Measurements from ENCODE around the gene CBFA2T3. TPM values are rescaled to one million over a fixed set of nuclear protein-coding genes. Genes with fewer than 3 reads are reported as not detected.

CBFA2T3 gene
- total and polyA plus RNA-seq, 2 of the 13 experiments (the other 11 are each of a cell fraction or from before 2014, with no cell fraction given): 0.05 TPM; not detected in 1

DNA sequence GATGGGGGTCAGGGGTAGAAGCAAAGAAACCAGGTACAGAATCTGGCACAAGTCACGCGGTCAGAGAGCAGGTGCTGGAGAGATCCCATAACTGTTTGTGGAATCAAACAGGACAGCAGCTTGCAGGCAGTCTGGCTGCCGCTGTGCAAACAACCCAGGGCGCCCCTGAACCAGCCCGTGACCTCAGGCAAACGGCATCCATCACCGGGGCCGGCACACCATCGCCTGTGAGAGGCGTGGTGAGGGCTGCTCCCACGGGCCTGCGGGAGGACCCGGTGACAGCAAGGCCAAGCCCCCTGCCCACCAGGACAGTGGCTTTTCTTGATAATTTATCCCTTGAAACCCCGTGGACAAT lies 47.9 kb downstream of the CBFA2T3 start:
- no TSS peak for BruUV-seq (replicated peaks)
- peak overlapping the region; percentile 31 for H3K4me2 ChIP-seq (ENCODE audit: low read depth, low read length)
- H3K4me1 ChIP-seq (ENCODE audit: insufficient read depth, low read length): peaks cover 48% of the 10 kb centered on the region
- CTCF ChIA-PET (ENCODE audit: low intra/inter-chr PET ratio, low total read pairs): no interaction called here
- FAIRE-seq (peak; percentile 52), ATAC-seq (peak; percentile 37), DNase-seq (ENCODE audit: low spot score) (peak; percentile 68)
- in situ Hi-C loops (cut with HindIII; ENCODE audit: extremely low pct_ligation_motif_present, low pct_unique_long_range_greater_than_20kb) (no loop called here), intact Hi-C loops (cut with micrococcal nuclease; ENCODE audit: unreplicated experiment) (loop anchor here (5.0 kb wide), 1 partner anchor 238 kb away; no protein-coding TSS in a partner anchor)
- H4K20me1 ChIP-seq (ENCODE audit: insufficient read depth, low read length): peaks cover 10% of the 10 kb centered on the region; the same call in 1 of the 2 replicates
- no peak overlapping the region for H3K27ac ChIP-seq (ENCODE audit: extremely low read length, insufficient read depth, low read length)
- H3K9me3 ChIP-seq (ENCODE audit: low read length): no peaks in the 10 kb centered on the region
- no peak overlapping the region for H2AFZ ChIP-seq (ENCODE audit: low read length)
- H3K27me3 ChIP-seq (ENCODE audit: control insufficient read depth in 1 of 2, insufficient read depth in 2 of 2, low read length in 2 of 2): peaks cover 27 to 70% of the 10 kb centered on the region in 2 experiments; a peak in 4 of 5 replicates
- H3K79me2 ChIP-seq (ENCODE audit: insufficient read depth, low read length): no peaks in the 10 kb centered on the region
- 7% methylated on average over 3 of the region's 14 CpGs for WGBS (ENCODE audit: low lambda C conversion rate)
- H3K36me3 ChIP-seq (replicated peaks in 1 of 2; ENCODE audit: control insufficient read depth in 1 of 2, insufficient read depth in 2 of 2, low read length in 2 of 2): no peaks in the 10 kb centered on the region
- no peak overlapping the region for H3K4me3 ChIP-seq (replicated peaks in 1 of 3; ENCODE audit: insufficient read depth in 1 of 3, low read depth in 2 of 3, low read length in 3 of 3)
- POLR2A ChIA-PET: interaction anchor here (0.6 kb wide), 1 partner anchor 336 kb away, joined by 3 read pairs; no protein-coding TSS in a partner anchor
- no peak overlapping the region for H3K9ac ChIP-seq (ENCODE audit: insufficient read depth, low read depth, low read length)
- no peak for TF ChIP-seq FOXP1 (IDR thresholded peaks at IDR 0.05)
- peak; percentile 33; the same call in 1 of the 2 replicates for TF ChIP-seq FOXP1 (CRISPR knock-in tag; IDR thresholded peaks at IDR 0.05)
- TF ChIP-seq SMYD3 (CRISPR knock-in tag; IDR thresholded peaks at IDR 0.05): no peak
- no peak for TF ChIP-seq ZFAT (CRISPR knock-in tag; conservative IDR thresholded peaks at IDR 0.05)
- TF ChIP-seq, protein P1, sequence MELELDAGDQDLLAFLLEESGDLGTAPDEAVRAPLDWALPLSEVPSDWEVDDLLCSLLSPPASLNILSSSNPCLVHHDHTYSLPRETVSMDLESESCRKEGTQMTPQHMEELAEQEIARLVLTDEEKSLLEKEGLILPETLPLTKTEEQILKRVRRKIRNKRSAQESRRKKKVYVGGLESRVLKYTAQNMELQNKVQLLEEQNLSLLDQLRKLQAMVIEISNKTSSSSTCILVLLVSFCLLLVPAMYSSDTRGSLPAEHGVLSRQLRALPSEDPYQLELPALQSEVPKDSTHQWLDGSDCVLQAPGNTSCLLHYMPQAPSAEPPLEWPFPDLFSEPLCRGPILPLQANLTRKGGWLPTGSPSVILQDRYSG (CRISPR knock-in tag; IDR thresholded peaks at IDR 0.05): no peak
- TF ChIP-seq ZIK1 (CRISPR knock-in tag; IDR thresholded peaks at IDR 0.05; ENCODE audit: borderline replicate concordance, low read depth): no peak
- no peak for TF ChIP-seq FOXA1 (IDR thresholded peaks at IDR 0.05)
- TF ChIP-seq FOXA1 (CRISPR knock-in tag; IDR thresholded peaks at IDR 0.05): peak; percentile 88
- no peak for TF ChIP-seq TARDBP (CRISPR knock-in tag; IDR thresholded peaks at IDR 0.05)
- TF ChIP-seq, protein P2, sequence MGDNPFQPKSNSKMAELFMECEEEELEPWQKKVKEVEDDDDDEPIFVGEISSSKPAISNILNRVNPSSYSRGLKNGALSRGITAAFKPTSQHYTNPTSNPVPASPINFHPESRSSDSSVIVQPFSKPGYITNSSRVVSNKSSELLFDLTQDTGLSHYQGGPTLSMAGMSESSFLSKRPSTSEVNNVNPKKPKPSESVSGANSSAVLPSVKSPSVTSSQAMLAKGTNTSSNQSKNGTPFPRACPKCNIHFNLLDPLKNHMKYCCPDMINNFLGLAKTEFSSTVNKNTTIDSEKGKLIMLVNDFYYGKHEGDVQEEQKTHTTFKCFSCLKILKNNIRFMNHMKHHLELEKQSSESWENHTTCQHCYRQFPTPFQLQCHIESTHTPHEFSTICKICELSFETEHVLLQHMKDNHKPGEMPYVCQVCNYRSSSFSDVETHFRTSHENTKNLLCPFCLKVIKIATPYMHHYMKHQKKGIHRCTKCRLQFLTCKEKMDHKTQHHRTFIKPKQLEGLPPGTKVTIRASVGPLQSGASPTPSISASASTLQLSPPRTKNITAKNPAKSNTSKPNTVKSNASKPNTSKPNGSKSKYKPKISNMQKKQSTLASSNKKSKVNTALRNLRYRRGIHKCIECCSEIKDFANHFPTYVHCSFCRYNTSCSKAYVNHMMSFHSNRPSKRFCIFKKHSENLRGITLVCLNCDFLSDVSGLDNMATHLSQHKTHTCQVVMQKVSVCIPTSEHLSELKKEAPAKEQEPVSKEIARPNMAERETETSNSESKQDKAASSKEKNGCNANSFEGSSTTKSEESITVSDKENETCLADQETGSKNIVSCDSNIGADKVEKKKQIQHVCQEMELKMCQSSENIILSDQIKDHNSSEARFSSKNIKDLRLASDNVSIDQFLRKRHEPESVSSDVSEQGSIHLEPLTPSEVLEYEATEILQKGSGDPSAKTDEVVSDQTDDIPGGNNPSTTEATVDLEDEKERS (CRISPR knock-in tag; IDR thresholded peaks at IDR 0.05): no peak
- TF ChIP-seq HDAC1 (CRISPR knock-in tag; IDR thresholded peaks at IDR 0.05): no peak; the same call in 1 of the 2 replicates
- TF ChIP-seq ZNF614 (CRISPR knock-in tag; IDR thresholded peaks at IDR 0.05; ENCODE audit: borderline replicate concordance): no peak
- TF ChIP-seq ZNF24 (IDR thresholded peaks at IDR 0.05): no peak
- TF ChIP-seq ZNF672 (CRISPR knock-in tag; IDR thresholded peaks at IDR 0.05): no peak
- TF ChIP-seq, protein P3, sequence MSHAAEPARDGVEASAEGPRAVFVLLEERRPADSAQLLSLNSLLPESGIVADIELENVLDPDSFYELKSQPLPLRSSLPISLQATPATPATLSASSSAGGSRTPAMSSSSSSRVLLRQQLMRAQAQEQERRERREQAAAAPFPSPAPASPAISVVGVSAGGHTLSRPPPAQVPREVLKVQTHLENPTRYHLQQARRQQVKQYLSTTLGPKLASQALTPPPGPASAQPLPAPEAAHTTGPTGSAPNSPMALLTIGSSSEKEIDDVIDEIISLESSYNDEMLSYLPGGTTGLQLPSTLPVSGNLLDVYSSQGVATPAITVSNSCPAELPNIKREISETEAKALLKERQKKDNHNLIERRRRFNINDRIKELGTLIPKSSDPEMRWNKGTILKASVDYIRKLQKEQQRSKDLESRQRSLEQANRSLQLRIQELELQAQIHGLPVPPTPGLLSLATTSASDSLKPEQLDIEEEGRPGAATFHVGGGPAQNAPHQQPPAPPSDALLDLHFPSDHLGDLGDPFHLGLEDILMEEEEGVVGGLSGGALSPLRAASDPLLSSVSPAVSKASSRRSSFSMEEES (CRISPR knock-in tag; IDR thresholded peaks at IDR 0.05): peak; percentile 61; the same call in 1 of the 2 replicates
- TF ChIP-seq, protein P4, sequence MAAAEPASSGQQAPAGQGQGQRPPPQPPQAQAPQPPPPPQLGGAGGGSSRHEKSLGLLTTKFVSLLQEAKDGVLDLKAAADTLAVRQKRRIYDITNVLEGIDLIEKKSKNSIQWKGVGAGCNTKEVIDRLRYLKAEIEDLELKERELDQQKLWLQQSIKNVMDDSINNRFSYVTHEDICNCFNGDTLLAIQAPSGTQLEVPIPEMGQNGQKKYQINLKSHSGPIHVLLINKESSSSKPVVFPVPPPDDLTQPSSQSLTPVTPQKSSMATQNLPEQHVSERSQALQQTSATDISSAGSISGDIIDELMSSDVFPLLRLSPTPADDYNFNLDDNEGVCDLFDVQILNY (CRISPR knock-in tag; conservative IDR thresholded peaks at IDR 0.05): no peak
- TF ChIP-seq, protein P5, sequence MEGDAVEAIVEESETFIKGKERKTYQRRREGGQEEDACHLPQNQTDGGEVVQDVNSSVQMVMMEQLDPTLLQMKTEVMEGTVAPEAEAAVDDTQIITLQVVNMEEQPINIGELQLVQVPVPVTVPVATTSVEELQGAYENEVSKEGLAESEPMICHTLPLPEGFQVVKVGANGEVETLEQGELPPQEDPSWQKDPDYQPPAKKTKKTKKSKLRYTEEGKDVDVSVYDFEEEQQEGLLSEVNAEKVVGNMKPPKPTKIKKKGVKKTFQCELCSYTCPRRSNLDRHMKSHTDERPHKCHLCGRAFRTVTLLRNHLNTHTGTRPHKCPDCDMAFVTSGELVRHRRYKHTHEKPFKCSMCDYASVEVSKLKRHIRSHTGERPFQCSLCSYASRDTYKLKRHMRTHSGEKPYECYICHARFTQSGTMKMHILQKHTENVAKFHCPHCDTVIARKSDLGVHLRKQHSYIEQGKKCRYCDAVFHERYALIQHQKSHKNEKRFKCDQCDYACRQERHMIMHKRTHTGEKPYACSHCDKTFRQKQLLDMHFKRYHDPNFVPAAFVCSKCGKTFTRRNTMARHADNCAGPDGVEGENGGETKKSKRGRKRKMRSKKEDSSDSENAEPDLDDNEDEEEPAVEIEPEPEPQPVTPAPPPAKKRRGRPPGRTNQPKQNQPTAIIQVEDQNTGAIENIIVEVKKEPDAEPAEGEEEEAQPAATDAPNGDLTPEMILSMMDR (CRISPR knock-in tag; IDR thresholded peaks at IDR 0.05): 0 out of 2 replicates have a peak, but pooled peaks have one; percentile 10
- no peak for TF ChIP-seq SRSF1 (optimal IDR thresholded peaks at IDR 0.05; ENCODE audit: low read depth, low read length)

Measured in HepG2 (cell line).